OCI-LY7 (cell line): ENCODE data around the gene P3H2. TPM values are rescaled to one million over a fixed set of nuclear protein-coding genes. Genes with fewer than 3 reads are reported as not detected.

Source experiments
- BruUV-seq: library from RNA; stranded (reverse); fragments of 400-500 nt; replicated peaks from 2 replicates; lab custom pipeline; 2021; lab: Mats Ljungman, UMichigan
- CTCF ChIA-PET: fragments of 300-600 bp; sonication (Branson Sonifier 250); formaldehyde crosslinking; loops from one replicate; lab custom pipeline; 2022; ENCODE audit warnings: antibody characterized with exemption; ENCODE audit not compliant: unreplicated experiment; lab: Charles Lee
- POLR2A ChIA-PET: fragments of 300-600 bp; sonication (Branson Sonifier 250); formaldehyde crosslinking; loops from one replicate; lab custom pipeline; 2022; ENCODE audit warnings: antibody characterized with exemption; lab: Charles Lee
- DNase-seq: peaks from one replicate; pipeline ENCODE4 v3.0.0-alpha.2; 2015; ENCODE audit warnings: low spot score
- H2AFZ ChIP-seq: fragments of 200-600 bp; sonication (generic), shearing (Covaris generic); 2 replicates; pipeline ENCODE4 v1.6.1; 2014; ENCODE audit warnings: mild to moderate bottlenecking, antibody characterized with exemption, low read length, moderate library complexity
- H3K27ac ChIP-seq: fragments of 200-600 bp; sonication (generic); 2 replicates; pipeline ENCODE4 v1.5.1; 2014; ENCODE audit warnings: mixed run types, low read depth, mild to moderate bottlenecking, moderate library complexity, low read length, inconsistent platforms; ENCODE audit not compliant: poor library complexity, severe bottlenecking
- H3K36me3 ChIP-seq: fragments of 200-600 bp; sonication (generic); 2 replicates; pipeline ENCODE4 v1.6.1; 2014; ENCODE audit warnings: mild to moderate bottlenecking, antibody characterized with exemption, low read length, moderate library complexity, mixed read lengths; ENCODE audit not compliant: insufficient read depth
- H3K4me1 ChIP-seq: fragments of 200-600 bp; sonication (generic); 2 replicates; pipeline ENCODE4 v1.5.1; 2014; ENCODE audit warnings: mild to moderate bottlenecking, low read length; ENCODE audit not compliant: insufficient read depth, poor library complexity, severe bottlenecking
- H3K4me2 ChIP-seq: fragments of 200-600 bp; sonication (generic); 2 replicates; pipeline ENCODE4 v1.6.1; 2014; ENCODE audit warnings: mild to moderate bottlenecking, low read length
- H3K4me3 ChIP-seq: fragments of 200-600 bp; sonication (generic); 2 replicates; pipeline ENCODE4 v1.5.1; 2014; ENCODE audit warnings: mild to moderate bottlenecking, low read depth, low read length; ENCODE audit not compliant: poor library complexity, severe bottlenecking
- H3K79me2 ChIP-seq: fragments of 200-600 bp; sonication (generic); 2 replicates; pipeline ENCODE4 v1.6.1; 2016; ENCODE audit warnings: low read depth, mild to moderate bottlenecking, low read length, moderate library complexity, mixed read lengths; ENCODE audit not compliant: insufficient read depth
- H3K9me2 ChIP-seq: fragments of 200-600 bp; sonication (generic); 2 replicates; pipeline ENCODE4 v1.6.1; 2016; ENCODE audit warnings: mild to moderate bottlenecking, low read length, mixed read lengths; ENCODE audit not compliant: insufficient read depth
- H3K9me3 ChIP-seq: fragments of 200-600 bp; sonication (generic); 2 replicates; pipeline ENCODE4 v1.6.1; 2014; ENCODE audit warnings: mild to moderate bottlenecking, mixed run types, low read length, mixed read lengths
- H4K20me1 ChIP-seq: fragments of 200-600 bp; sonication (generic); 2 replicates; pipeline ENCODE4 v1.6.1; 2014; ENCODE audit warnings: mild to moderate bottlenecking, antibody characterized with exemption, low read length, moderate library complexity, mixed read lengths; ENCODE audit not compliant: insufficient read depth
- EZH2phosphoT487 ChIP-seq: fragments of 200-600 bp; sonication (generic); IDR thresholded peaks from 2 replicates; pipeline ENCODE4 v1.6.1; 2018; ENCODE audit warnings: low read depth, borderline replicate concordance, mild to moderate bottlenecking, mixed run types, antibody characterized with exemption, low read length, moderate library complexity, mixed read lengths
- intact Hi-C: fragments of 100-400 bp; cut with micrococcal nuclease; formaldehyde crosslinking; loops from one replicate; pipeline ENCODE4 v1.10.0; 2022; ENCODE audit not compliant: unreplicated experiment
- total RNA-seq, 2 experiments: library from RNA; depleted of rRNA in 1 of 2; stranded (reverse); fragments of >200 nt in 1 of 2; shearing (Covaris generic) in 1 of 2; gene quantifications; 2 replicates each; pipeline ENCODE4 v1.2.3, GENCODE V29; 2014 to 2022
- TF ChIP-seq, protein P1 (sequence below): fragments of 200-600 bp; sonication (generic); conservative IDR thresholded peaks from 2 replicates; pipeline ENCODE4 v1.5.1; 2014; ENCODE audit warnings: mild to moderate bottlenecking, antibody characterized with exemption, low read length, moderate library complexity, mixed read lengths

P3H2 gene
- total RNA-seq, 2 experiments from 2014 or later = not detected

DNA sequence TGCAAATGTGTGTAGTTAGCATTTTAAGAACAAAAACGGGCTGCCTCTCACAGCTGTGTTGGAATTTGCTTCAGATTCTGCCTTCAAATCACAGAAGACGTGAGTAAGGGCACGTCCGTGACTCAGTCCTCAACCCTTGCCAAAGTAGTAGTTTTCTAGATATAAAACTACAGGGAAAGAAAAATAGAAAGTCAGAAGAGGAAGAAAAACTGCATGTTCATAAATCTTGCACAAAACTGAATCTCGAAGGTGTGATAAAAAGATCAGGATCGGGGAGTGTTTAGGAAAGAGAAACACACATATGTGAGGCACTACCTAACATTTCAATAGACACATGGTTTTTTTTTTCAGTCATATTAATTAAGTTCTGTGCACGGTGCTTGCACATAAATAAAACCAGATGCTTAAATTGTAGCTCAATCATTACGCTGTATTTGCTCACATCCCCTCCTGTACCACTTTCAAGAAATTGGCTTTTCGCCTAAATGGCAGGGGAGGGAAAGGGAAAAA is 71.7 kb downstream of the P3H2 start:
- ChIA-PET POLR2A (interaction anchor here (0.9 kb wide), 1 partner anchor 17 kb away, joined by 5 read pairs; no protein-coding TSS in a partner anchor), CTCF (no interaction called here)
- no peak overlapping the region for H3K4me2 ChIP-seq
- no peaks in the 10 kb centered on the region for H3K36me3 ChIP-seq
- H4K20me1 ChIP-seq = no peaks in the 10 kb centered on the region
- BruUV-seq = no TSS peak
- no peak overlapping the region for H3K4me3 ChIP-seq
- no peak for DNase-seq
- no peaks in the 10 kb centered on the region for H3K9me2 ChIP-seq
- intact Hi-C loops = no loop called here
- no peaks in the 10 kb centered on the region for H3K79me2 ChIP-seq
- H2AFZ ChIP-seq = no peak overlapping the region
- no peaks in the 10 kb centered on the region for H3K9me3 ChIP-seq
- H3K27ac ChIP-seq = no peak overlapping the region
- no peak for TF ChIP-seq EZH2phosphoT487
- TF ChIP-seq, protein P1, sequence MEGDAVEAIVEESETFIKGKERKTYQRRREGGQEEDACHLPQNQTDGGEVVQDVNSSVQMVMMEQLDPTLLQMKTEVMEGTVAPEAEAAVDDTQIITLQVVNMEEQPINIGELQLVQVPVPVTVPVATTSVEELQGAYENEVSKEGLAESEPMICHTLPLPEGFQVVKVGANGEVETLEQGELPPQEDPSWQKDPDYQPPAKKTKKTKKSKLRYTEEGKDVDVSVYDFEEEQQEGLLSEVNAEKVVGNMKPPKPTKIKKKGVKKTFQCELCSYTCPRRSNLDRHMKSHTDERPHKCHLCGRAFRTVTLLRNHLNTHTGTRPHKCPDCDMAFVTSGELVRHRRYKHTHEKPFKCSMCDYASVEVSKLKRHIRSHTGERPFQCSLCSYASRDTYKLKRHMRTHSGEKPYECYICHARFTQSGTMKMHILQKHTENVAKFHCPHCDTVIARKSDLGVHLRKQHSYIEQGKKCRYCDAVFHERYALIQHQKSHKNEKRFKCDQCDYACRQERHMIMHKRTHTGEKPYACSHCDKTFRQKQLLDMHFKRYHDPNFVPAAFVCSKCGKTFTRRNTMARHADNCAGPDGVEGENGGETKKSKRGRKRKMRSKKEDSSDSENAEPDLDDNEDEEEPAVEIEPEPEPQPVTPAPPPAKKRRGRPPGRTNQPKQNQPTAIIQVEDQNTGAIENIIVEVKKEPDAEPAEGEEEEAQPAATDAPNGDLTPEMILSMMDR = no peak
- no peaks in the 10 kb centered on the region for H3K4me1 ChIP-seq

DNA sequence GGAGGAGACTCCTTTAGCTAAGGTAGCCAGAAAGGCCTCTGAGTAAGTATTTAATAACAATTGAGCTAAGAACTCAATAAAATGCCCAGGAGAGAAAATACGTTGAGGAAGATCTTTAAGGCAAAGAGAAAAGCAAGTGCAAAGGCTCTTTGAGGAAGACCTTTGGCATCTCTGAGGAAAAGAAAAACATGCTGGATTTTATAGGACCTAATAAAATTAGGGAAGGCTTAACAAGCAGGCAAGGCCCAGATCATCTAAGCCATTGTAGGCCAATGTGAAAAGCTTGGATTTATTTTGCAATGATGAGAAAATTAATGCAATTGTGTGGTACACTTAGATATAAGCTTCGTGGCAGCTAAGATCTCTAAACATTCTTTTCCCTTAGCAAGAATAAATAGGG is 75.7 kb downstream of the P3H2 start:
- TF ChIP-seq EZH2phosphoT487 = no peak
- TF ChIP-seq, protein P1 = no peak
- H3K36me3 ChIP-seq = no peaks in the 10 kb centered on the region
- H2AFZ ChIP-seq = no peak overlapping the region
- DNase-seq = no peak
- POLR2A ChIA-PET = interaction anchor here (0.6 kb wide), 1 partner anchor 10 kb away, joined by 3 read pairs; no protein-coding TSS in a partner anchor
- H4K20me1 ChIP-seq = no peaks in the 10 kb centered on the region
- no peaks in the 10 kb centered on the region for H3K9me2 ChIP-seq
- H3K4me1 ChIP-seq = no peaks in the 10 kb centered on the region
- no peaks in the 10 kb centered on the region for H3K79me2 ChIP-seq
- CTCF ChIA-PET = no interaction called here
- H3K27ac ChIP-seq = no peak overlapping the region
- intact Hi-C loops = no loop called here
- no peak overlapping the region for H3K4me3 ChIP-seq
- no peak overlapping the region for H3K4me2 ChIP-seq
- no peaks in the 10 kb centered on the region for H3K9me3 ChIP-seq
- no TSS peak for BruUV-seq

DNA sequence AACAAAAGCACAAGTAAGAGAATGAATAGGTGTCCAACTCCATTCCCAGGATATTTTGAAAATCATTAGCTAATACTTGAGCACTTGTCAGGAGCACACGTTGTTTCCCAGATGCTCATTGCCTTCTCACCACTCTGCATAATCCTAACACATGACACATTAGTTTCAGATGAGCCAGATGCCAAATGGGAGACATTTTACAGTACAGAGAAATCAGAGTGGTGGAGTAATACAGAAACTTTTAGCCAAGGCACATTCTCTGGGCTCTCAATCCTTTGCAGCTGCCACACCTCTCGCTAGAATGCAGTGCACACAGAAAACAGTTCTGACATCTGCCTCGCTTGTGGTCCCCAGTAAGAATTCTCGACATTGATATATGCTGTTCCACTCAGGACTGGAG is 76.6 kb downstream of the P3H2 start:
- H3K27ac ChIP-seq = no peak overlapping the region
- H3K4me1 ChIP-seq = no peaks in the 10 kb centered on the region
- intact Hi-C loops = no loop called here
- no peak overlapping the region for H2AFZ ChIP-seq
- BruUV-seq = no TSS peak
- H3K4me2 ChIP-seq = no peak overlapping the region
- no peaks in the 10 kb centered on the region for H3K9me2 ChIP-seq
- H3K9me3 ChIP-seq = no peaks in the 10 kb centered on the region
- no peaks in the 10 kb centered on the region for H3K79me2 ChIP-seq
- H3K4me3 ChIP-seq = no peak overlapping the region
- TF ChIP-seq, protein P1 = no peak
- TF ChIP-seq EZH2phosphoT487 = no peak
- no peaks in the 10 kb centered on the region for H3K36me3 ChIP-seq
- no peak for DNase-seq
- H4K20me1 ChIP-seq = no peaks in the 10 kb centered on the region
- ChIA-PET POLR2A (no interaction called here), CTCF (no interaction called here)
